Amniotic stem cell (primary cell): Measurements from ENCODE around the gene RAD51AP2.
A peak's percentile ranks its signal among the peaks of the same experiment; 100 is the strongest.

Experiments
- DNase-seq: peaks from one replicate; lab custom pipeline; 2025; lab: John Stamatoyannopoulos, UW

The RAD51AP2 gene

DNA sequence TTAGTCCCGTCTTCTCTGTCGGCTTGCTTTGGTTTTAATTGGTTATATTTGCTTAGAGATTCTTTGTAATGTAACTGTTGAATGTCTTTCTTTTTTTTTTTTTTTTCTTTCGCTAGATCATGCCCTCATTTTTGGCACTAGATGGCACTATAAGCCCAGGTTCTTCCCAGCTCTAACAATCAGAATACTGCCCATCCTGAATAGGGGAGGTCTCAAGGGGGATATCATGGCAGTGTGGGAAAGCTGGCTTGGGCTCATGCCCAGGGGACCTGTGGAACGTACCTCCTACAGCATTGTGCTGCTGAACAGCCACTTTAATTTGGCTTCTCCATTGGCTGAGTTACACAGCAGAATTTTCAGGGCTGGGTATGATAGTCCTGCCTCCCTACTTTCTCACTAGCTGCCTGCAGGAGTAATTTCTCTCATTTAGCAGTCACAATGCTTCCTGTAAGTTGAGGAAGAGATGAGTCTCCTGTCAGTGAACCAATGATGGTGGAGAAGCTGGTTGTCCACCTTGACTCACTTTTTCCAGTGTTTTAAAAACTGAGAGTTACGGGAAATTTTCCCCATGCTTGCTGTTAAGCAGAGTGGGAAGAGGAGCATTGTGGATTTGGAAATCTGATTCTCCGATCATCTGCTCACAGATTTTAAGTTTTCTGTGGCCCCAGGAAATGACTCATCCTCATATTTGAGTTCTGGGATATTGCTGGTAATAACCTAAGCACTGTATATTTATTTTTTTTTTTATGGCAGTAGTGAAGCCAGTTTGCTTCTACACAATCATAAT lies 47.2 kb downstream of the RAD51AP2 start:
- peak; percentile 40 for DNase-seq

DNA sequence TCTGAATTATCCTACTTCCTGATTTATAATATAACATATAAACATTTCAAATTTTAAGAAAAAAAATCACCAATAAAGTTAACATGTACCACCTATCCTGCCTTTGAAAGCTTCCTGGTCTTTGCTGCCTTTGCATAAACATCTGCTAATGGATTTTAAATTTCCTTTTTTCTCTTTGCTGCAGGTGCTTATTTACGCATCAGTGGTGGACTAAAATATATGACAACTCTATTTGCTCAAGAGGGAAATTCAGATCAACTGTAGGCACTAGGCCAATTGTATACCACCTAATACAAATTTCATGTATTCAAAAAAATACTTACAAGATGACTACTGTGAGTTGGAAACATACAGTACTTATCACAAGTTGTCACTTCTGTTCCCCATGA lies 57.2 kb downstream of the RAD51AP2 start:
- DNase-seq, result no peak
